Vagina (tissue), 2 donors: ENCODE data around the gene PTPRA. TPM values are rescaled to one million over a fixed set of nuclear protein-coding genes. Genes with fewer than 3 reads are reported as not detected.

Experiments
- DNase-seq, 2 donors: peaks; one replicate each; pipeline ENCODE4 v3.0.0-alpha.2; 2017; ENCODE audit errors: extremely low spot score in 2 of 2
- H3K27ac ChIP-seq: fragments of 200-600 bp; sonication (generic); one replicate; pipeline ENCODE4 v1.5.1; 2019
- H3K27me3 ChIP-seq: fragments of 200-600 bp; sonication (generic); one replicate; pipeline ENCODE4 v1.5.1; 2019
- H3K36me3 ChIP-seq, 2 donors: fragments of 200-600 bp; sonication (generic); one replicate each; pipeline ENCODE4 v1.5.1; 2017 to 2019
- H3K4me1 ChIP-seq: fragments of 200-600 bp; sonication (generic); one replicate; pipeline ENCODE4 v1.5.1; 2019
- H3K4me3 ChIP-seq, 2 donors: fragments of 200-600 bp; sonication (generic); 1 replicate in 1 of 2; 2 replicates in 1 of 2; pipeline ENCODE4 v1.5.1; 2016 to 2019
- H3K9me3 ChIP-seq: fragments of 200-600 bp; sonication (generic); one replicate; pipeline ENCODE4 v1.5.1; 2019
- CTCF ChIP-seq, 3 experiments: fragments of 450-650 bp in 2 of 3; fragments of 200-600 bp in 1 of 3; sonication (generic) in 1 of 3; IDR thresholded peaks; one replicate each; pipeline ENCODE4 v1.5.1; 2017 to 2019; ENCODE audit warnings: antibody characterized with exemption in 3 of 3, mild to moderate bottlenecking in 2 of 3, moderate library complexity in 2 of 3
- POLR2A ChIP-seq, 2 donors: fragments of 450-650 bp; IDR thresholded peaks; one replicate each; pipeline ENCODE4 v1.6.1; 2017; ENCODE audit warnings: antibody characterized with exemption in 2 of 2, mild to moderate bottlenecking in 2 of 2, moderate library complexity in 2 of 2
- POLR2AphosphoS5 ChIP-seq, 2 donors: sonication (generic); formaldehyde crosslinking; IDR thresholded peaks; one replicate each; pipeline ENCODE4 v1.9.0; 2017; ENCODE audit warnings: antibody characterized with exemption in 2 of 2, mild to moderate bottlenecking in 2 of 2, low read depth in 1 of 2; ENCODE audit not compliant: insufficient read depth in 1 of 2
- intact Hi-C: fragments of 100-400 bp; cut with DNase I; formaldehyde crosslinking; loops from one replicate; pipeline ENCODE4 v1.15.1; 2023
- total RNA-seq: library from RNA; depleted of rRNA; stranded (reverse); fragments of >200 nt; gene quantifications from one replicate; pipeline ENCODE4 v1.2.3, GENCODE V29; 2016

PTPRA gene
- total RNA-seq, 1 donor from 2014 or later, result 45.7 TPM

DNA sequence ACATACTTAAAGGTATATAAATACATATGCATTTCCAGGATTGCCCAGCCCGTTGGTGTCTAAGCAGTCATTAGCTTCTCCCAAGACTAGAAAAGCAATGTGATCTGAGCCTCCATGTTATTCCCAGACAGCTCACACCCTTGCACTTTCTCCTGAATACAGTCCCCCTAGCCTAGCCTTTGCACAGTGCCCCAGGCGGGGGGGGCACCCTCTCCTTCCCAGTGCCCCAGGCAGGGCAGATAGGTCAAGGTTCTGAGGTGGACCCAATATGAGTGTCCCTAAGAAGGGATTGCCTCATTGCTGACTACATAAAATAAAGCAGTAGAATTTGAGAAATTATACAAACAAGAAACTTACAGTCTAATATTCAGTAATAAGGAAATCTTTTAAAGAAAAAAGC, 154.7 kb downstream of the PTPRA start:
- Histone ChIP-seq H3K27me3 (no peaks in the 10 kb centered on the region), H3K4me3 (no peak overlapping the region), H3K36me3 (peaks cover 0 to 66% of the 10 kb centered on the region in 2 donors), H3K4me1 (no peaks in the 10 kb centered on the region), H3K27ac (no peak overlapping the region), H3K9me3 (no peaks in the 10 kb centered on the region)
- intact Hi-C loops, result no loop called here
- no peak for TF ChIP-seq POLR2A (IDR thresholded peaks at IDR 0.05)
- no peak for TF ChIP-seq POLR2AphosphoS5 (IDR thresholded peaks at IDR 0.05; ENCODE audit: insufficient read depth in 1 of 2, low read depth in 1 of 2)
- no peak for TF ChIP-seq CTCF (IDR thresholded peaks at IDR 0.05)
- DNase-seq, result no peak

GRCh38 chr20:3031524-3032147, 158.4 kb downstream of the PTPRA start:
- H3K36me3 ChIP-seq, result peaks cover 0 to 62% of the 10 kb centered on the region in 2 donors
- no peak for TF ChIP-seq POLR2A (IDR thresholded peaks at IDR 0.05)
- TF ChIP-seq POLR2AphosphoS5 (IDR thresholded peaks at IDR 0.05; ENCODE audit: insufficient read depth in 1 of 2, low read depth in 1 of 2), result no peak
- TF ChIP-seq CTCF (IDR thresholded peaks at IDR 0.05), result no peak
- no peaks in the 10 kb centered on the region for H3K27me3 ChIP-seq
- DNase-seq, result no peak
- no peak overlapping the region for H3K27ac ChIP-seq
- no peaks in the 10 kb centered on the region for H3K4me1 ChIP-seq
- intact Hi-C loops, result no loop called here
- H3K4me3 ChIP-seq, result no peak overlapping the region
- H3K9me3 ChIP-seq, result no peaks in the 10 kb centered on the region

DNA sequence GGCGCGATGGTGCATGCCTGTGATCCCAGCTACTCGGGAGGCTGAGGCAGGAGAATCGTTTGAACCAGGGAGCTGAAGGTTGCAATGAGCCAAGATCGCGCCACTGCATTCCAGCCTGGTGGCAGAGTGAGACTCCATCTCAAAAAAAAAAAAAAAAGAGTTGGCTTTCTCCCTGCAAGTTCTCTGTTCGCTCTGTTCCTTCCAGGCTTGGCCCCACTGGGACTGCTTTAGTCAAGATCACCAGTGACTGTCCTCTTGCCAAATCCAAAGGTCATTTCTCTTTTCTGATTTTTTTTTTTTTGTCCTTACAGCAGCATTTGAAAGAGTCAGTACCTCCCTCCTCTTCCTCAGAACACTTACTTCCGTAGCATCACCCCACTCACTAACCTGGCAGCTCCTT, 159.3 kb downstream of the PTPRA start:
- Histone ChIP-seq H3K9me3 (no peaks in the 10 kb centered on the region), H3K27ac (no peak overlapping the region), H3K4me1 (no peaks in the 10 kb centered on the region), H3K36me3 (peaks cover 0 to 62% of the 10 kb centered on the region in 2 donors), H3K4me3 (no peak overlapping the region), H3K27me3 (no peaks in the 10 kb centered on the region)
- no peak for TF ChIP-seq POLR2AphosphoS5 (IDR thresholded peaks at IDR 0.05; ENCODE audit: insufficient read depth in 1 of 2, low read depth in 1 of 2)
- TF ChIP-seq CTCF (IDR thresholded peaks at IDR 0.05), result no peak
- TF ChIP-seq POLR2A (IDR thresholded peaks at IDR 0.05), result no peak
- no peak for DNase-seq
- intact Hi-C loops, result no loop called here

- H3K9me3 ChIP-seq, result no peaks in the 10 kb centered on the region
- H3K4me1 ChIP-seq, result peaks cover 12% of the 10 kb centered on the region
- no peak for TF ChIP-seq POLR2AphosphoS5 (IDR thresholded peaks at IDR 0.05; ENCODE audit: insufficient read depth in 1 of 2, low read depth in 1 of 2)
- TF ChIP-seq POLR2A (IDR thresholded peaks at IDR 0.05), result no peak
- no peak for TF ChIP-seq CTCF (IDR thresholded peaks at IDR 0.05)
- intact Hi-C loops, result no loop called here
- H3K36me3 ChIP-seq, result peaks cover 0 to 53% of the 10 kb centered on the region in 2 donors
- no peak overlapping the region for H3K4me3 ChIP-seq
- H3K27ac ChIP-seq, result no peak overlapping the region
- H3K27me3 ChIP-seq, result no peaks in the 10 kb centered on the region
- DNase-seq, result no peak
Observed at GRCh38 chr20:3037654-3038053, 164.4 kb downstream of the PTPRA start.

DNA sequence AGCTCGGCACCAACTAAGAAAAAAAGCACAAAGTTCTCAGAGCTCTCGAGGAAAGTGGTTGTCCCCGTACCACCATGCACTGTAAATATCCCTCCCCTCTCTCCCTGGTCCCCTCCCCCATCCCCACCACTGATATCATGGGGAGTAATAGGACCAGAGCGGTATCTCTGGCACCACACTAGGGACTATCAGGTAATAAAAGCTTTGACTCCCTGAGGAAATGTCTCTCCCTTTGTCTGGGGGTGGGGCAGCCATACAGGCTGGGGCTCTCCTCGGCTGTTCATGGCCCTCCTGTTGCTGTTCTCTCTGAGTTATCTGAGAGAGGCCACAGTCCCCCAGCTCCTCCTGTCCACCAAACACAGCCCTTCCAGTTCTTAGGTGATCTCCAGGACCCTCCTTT, 165.2 kb downstream of the PTPRA start:
- DNase-seq, result no peak
- Histone ChIP-seq H3K9me3 (no peaks in the 10 kb centered on the region), H3K27ac (no peak overlapping the region), H3K36me3 (peaks cover 0 to 53% of the 10 kb centered on the region in 2 donors), H3K4me3 (no peak overlapping the region), H3K4me1 (peaks cover 19% of the 10 kb centered on the region), H3K27me3 (no peaks in the 10 kb centered on the region)
- intact Hi-C loops, result no loop called here
- TF ChIP-seq POLR2A (IDR thresholded peaks at IDR 0.05), result no peak
- TF ChIP-seq POLR2AphosphoS5 (IDR thresholded peaks at IDR 0.05; ENCODE audit: insufficient read depth in 1 of 2, low read depth in 1 of 2), result no peak
- TF ChIP-seq CTCF (IDR thresholded peaks at IDR 0.05), result no peak
